ENCODE data around the gene ZER1.

Gene ZER1

DNA sequence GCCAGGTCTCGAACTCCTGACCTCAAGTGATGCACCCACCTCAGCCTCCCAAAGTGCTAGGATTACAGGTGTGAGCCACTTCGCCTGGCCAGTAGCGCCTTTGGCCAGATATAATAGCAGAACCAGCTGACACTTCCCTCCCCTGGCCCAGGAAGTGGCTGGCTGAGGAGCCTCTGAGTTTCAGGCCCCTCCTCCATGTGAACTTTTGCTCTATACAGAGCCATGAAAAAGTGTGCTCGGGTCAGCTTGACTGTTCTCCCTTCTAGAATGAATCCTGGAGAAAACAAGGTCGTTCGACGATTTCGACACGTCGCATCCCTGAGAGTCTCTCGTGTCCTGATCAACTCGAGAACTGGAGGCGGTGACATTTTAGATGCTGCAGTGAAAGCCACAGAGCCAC is 39.2 kb downstream of the ZER1 start:
- no peak for DNase-seq

DNA sequence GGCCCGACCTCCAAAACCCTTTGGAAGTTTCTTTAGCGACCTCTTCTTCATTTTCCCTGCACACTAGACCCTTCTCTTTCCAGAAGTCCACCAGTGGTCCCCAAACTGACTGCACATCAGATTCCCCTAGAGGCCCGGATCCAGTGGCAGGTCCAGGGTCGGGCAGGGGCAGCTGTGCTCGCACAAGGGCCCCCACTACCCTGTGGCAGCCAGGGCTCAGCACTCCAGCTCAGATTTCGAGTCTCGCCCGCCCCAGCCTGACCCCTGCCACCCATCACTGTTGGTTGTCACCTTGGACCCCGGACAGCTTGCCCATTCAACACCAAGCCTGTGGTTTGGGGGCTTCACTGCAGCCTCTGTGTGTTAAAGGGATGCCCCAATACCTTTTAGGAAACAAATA is 40.0 kb downstream of the ZER1 start:
- DNase-seq, result no peak

GRCh38 chr9:128731093-128731492 is 40.6 kb downstream of the ZER1 start:
- DNase-seq, result no peak

DNA sequence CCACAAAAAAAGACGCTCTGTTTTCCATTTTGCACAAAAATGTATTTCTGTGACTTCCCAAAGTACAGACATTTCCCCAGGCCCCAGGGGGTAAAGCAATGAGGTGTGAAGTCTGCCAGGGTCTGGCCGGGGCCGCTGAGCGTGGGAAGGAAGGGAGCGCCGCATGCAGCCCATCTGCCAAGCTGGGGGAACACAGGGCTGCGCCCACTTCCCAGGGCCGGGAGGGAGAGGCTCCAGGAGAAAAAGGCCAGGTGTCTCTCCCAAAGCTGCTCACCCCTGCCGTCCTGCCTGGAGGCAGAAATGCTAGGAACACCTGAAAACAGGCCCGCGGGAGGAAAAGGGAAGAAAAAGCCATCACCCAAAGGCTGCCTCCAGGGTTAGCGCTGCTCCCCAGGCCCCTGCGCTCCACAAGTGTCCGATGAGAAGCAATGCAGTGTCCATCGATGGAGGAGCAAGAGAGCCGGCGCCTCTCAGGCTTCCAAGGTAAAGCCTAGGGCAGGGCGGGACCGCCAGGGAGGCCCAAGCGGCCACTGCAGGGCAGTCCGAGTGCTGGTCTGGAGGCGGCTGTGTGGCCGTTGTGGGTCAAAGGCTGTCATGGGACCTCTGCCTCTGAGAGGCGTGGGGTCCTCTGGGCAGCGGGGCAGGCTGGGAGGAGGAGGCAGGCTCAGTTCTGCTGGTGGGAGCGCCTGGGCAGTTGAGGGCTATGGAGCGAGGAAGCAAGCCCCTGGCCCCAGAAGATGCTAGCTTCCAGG is 41.8 kb downstream of the ZER1 start:
- no peak for DNase-seq

- DNase-seq, result no peak
Observed at GRCh38 chr9:128729302-128729701, 42.4 kb downstream of the ZER1 start.

DNA sequence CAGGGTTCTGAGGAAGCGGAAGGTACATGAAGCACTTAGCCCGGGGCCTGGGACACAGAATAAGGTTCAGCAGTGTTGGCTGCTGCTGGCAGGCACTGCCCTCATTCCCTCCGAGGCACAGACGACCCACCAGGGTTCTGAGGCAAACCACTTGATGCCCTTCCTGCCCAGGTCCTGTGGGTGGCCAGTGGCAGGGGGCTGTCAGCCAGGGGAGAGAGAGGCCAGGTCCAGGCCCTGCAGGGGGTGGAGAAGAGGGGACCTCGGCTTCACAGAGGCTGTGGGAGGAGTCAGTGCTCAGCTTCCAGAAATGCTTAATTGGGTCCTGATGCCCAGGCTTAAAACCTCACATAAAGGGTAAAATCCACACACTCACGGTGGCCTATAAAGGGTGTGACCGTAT is 43.4 kb downstream of the ZER1 start:
- no peak for DNase-seq

DNA sequence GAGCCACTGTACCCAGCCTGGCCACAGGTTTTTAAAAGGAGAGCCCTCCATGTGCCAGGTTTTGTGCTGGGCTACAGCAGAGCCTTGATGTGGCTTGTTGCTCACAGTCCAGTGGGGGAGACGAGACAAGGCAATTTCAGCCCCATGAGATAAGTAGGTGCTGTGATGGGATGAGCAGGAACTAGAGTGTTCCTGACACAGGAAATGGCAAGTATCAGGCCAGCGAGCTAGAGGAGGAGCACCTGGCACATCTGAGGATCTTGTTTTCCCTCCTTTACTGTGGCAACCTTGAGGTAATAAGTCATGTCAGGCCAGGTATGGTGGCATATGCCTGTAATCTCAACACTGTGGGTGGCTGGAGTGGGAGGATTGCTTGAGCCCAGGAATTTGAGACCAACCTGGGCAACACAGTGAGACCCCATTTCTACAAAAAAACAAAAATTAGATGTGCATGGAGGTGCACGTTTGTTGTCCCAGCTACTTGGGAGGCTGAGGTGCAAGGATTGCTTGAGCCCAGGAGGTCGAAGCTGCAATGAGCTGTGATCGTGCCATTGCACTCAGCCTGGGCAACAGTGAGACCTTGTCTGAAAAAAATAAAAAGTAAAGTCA is 44.0 kb downstream of the ZER1 start:
- no peak for DNase-seq

- peak; percentile 69 for DNase-seq
Observed at GRCh38 chr9:128724744-128725211, 46.9 kb downstream of the ZER1 start.

- peak; percentile 99 for DNase-seq
Observed at GRCh38 chr9:128723866-128724743, 47.6 kb downstream of the ZER1 start, which contains the start of gene ZDHHC12. TSS of gene ZDHHC12 (minus strand) at chr9:128724127. CDS start at chr9:128724093, 34 bp downstream.

DNA sequence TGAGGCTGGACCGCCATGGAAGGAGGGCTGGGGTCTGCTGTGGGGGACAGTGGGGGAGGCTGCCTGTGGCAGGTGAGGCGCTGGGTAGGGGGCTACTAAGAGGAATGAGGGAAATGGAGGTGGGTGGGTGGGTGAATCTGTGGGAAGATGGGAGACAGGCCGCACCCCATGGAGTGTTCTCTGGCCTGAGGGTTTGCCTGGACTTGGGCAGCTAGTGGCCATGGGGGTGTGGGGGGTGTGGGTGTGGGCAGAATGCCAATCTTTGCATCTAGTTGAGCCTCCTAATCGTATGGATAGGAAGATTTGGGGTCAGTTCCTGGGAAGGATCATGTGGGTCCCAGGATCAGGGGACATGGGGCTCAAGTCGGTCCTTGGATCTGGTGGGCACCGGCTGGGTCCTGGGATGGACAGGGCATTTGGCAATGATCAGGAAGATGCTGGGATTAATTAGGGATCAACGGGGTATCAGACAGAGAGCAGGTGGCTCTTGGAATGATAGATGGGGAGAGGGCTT is 48.3 kb downstream of the ZER1 start:
- no peak for DNase-seq

- no peak for DNase-seq
Observed at GRCh38 chr9:128722380-128723351, 49.1 kb downstream of the ZER1 start.

- no peak for DNase-seq
Observed at GRCh38 chr9:128721487-128722010, 50.2 kb downstream of the ZER1 start.

- no peak for DNase-seq
Observed at GRCh38 chr9:128720841-128721486, 50.8 kb downstream of the ZER1 start.

GRCh38 chr9:128719919-128720605 is 51.7 kb downstream of the ZER1 start:
- DNase-seq, result no peak

DNA sequence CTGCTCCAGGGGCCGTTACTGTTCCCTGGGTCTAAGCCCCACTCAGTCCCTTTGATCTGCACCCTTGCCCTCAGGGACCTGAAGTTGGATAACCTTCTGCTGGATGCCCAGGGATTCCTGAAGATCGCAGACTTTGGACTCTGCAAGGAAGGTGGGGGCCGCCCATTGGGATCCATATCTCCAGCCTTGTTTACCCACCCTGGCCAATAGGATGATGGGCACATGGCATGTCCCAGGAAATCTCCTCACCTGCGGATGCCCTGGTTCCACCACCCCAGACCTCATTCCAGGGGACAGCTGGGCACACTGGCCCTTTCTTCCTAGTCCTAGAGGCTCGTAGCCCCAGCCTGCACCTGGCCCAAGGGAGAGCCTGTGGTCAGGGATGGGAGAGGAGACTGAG is 53.3 kb downstream of the ZER1 start:
- no peak for DNase-seq

GRCh38 chr9:128718047-128718446 is 53.7 kb downstream of the ZER1 start:
- no peak for DNase-seq

- no peak for DNase-seq
Observed at GRCh38 chr9:128716581-128717254, 55.0 kb downstream of the ZER1 start.

DNA sequence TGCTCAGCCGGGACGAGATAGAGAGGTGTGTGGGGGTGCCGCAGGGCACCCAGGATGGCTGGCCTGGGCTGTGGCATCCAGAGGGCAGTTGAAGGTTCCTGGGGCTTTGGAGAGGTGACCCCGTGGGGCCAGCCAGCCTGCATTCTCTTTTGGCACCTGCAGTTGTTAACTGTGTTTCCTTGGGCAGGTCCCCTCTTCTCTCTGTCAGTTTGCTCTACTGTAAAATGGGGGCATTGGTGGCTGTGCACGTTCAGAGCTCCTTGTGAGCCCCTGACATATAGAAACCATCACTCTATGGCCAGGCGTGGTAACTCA is 56.3 kb downstream of the ZER1 start:
- DNase-seq, result no peak

DNA sequence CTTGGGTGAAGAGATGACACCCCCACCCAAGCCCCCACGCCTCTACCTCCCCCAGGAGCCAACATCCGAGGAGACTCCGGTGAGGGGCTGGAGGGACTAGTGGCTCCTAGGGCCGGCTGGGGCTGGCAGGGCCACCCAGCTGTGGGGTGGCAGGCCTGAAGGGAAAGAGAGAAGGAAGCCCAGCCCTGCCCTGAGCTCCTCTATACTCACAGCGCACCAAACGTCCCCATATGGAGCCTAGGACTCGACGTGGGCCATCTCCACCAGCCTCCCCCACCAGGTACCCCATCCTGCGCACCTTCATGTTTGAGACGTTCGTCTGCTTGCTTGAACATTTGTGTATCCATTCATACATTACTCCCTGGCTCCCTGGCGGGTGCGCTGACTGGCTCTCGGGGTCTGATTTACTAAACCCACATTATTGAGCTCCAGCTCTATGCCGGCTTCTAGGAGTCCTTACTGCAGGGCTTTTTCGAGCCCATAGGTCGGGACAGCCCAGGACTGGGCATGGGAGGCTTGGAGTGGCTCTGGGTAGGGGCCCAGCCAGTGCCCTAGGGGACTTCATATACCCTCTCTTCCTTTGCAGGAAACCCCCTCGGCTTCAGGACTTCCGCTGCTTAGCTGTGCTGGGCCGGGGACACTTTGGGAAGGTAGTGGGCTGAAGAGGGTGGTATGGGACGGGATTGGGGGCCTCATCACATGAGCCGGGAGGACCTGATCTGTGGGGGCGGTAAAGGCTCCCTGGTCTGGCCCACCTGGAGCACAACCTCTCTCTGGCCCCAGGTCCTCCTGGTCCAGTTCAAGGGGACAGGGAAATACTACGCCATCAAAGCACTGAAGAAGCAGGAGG is 56.9 kb downstream of the ZER1 start:
- DNase-seq, result no peak

Measured in COR-L47 (cell line).